GM19452 (cell line): Measurements from ENCODE around the gene COL8A1.

ENCODE experiments used
- ATAC-seq: cut with Tn5 transposase; IDR thresholded peaks from one replicate; pipeline ENCODE4 v1.9.1; 2021; ENCODE audit not compliant: unreplicated experiment

COL8A1 gene

DNA sequence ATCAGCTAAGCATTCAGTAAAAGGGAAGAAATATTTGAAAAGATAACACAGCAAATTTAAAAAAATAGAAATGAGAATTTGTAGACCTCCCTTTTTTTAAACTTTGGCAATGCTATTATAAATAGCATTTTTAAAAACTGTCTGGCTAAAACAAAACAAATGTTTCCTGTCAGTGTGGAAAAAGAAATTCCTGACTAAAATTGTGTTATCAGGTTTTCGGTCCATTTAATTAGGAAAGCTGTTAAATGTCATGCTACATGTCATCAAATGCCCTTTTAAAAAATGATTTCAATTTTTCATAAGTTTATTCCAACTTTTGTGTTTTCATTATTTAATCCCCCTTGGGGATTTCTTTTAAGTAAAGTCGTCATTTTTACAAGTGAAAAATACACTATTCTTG, 29.6 kb downstream of the COL8A1 start:
- no peak for ATAC-seq

DNA sequence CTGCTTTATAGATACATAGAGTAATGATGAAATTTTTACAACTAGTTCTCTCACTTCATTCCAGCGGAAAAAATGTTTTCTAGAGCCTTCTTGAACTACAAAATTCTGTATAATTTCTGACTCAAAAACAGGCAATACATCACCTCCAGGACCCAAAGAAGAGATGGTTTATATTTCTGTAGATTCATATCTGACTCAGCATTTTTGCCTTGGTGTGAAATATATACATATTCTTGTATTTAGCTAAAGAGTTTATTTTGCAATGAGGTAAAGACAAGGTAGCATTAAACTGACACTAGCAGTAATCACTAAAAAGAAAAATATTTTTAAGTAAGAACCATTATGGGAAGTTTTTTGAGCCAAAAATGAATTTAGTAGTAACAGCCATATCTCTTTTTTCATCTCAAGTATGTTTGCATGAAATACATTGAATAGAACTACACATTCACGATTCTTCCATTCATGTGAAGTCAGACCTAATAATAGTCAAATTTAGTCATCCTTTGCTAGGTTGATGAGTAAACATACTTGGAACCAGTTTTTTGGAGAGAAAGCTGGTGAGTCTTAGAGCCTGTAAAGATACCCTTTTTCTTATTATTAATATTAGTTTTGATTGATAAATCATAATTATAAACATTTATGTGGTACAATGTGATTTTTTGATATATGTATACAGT, 31.6 kb downstream of the COL8A1 start:
- ATAC-seq: no peak

DNA sequence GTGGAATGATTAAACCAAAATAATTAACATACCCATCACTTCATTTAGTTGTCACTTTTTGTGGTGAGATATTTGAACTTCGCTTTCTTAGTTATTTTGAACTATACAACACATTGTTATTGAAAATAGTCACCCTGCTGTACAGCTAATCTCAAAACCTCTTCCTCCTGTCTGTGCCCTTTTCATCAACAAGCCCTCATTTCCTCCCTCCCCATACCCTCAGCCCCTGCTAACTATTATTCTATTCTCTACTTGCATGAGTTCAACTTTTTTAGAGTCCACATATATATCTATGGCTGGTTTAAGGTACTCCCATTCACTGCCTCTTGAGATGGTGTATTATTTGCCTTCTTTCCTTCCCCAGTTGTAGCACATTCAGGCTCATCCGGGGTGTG, 32.2 kb downstream of the COL8A1 start:
- no peak for ATAC-seq

DNA sequence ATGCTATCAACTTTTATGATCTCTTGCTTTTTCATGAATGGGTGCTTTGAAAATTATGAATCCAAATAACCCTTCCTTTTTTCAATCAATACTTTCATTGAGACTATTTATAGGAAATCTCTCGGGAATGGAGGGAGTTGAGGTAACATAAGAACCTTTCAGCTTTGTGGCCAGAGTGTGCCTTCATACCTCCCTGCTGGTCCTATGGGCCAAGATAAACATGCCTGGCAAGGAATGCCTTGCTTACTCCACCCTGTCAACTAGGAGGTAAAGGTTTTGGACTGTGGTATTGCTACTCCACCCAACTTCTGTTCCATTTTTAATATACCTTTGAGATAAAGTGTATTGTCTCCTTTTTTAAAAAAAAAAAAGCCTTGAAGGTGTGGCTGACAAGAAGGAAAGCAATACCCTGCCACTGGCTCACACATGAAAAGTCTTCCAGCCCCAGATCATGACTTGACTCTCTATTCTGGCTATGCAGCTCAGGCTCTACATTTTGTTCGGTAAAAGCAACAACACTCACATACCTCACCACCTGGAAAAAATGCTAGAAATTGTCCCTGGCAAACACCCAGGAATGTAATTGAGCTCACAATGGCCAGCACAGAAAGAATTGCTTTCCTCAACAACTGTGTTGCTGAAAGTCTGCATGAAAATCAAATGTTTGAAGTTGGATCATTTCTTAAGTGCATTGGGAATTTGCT, 35.8 kb downstream of the COL8A1 start:
- ATAC-seq: no peak

DNA sequence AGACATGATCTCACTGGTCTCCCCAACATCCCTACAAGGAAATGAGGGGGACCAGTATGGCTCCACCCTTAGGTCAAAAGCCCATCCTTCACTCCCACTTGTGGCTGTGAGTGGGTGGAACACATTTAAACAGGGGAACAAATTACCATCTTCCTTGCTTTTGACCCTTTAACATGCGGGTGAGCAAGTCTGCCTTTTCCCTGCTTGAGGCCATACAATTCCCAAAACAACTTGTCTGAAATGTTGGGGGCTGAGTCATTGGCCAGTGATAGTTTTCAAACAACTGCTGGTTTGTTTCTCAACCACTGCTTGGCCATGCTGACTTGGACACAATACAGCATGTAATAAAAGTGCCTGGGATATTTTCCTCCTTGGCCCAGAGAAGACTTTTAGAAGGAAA, 39.6 kb downstream of the COL8A1 start:
- ATAC-seq: no peak

DNA sequence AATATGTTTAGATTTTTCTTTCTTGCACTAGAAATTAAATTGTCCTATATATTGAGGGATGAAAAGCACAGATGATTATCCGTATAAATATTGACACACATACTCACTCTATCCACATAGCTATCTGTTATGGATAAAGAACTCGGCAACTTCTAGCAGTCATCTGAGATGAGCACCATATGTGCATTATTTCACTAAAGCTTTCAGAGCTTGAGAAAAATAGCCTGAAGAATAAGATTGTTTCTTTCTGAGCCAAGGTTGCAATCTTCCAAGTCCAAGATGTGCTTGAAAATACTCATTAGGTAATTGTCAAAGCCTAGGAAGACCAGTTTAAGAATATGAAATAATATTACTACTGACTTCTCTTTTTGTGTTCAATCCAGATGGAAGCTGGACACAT, 40.5 kb downstream of the COL8A1 start:
- no peak for ATAC-seq

DNA sequence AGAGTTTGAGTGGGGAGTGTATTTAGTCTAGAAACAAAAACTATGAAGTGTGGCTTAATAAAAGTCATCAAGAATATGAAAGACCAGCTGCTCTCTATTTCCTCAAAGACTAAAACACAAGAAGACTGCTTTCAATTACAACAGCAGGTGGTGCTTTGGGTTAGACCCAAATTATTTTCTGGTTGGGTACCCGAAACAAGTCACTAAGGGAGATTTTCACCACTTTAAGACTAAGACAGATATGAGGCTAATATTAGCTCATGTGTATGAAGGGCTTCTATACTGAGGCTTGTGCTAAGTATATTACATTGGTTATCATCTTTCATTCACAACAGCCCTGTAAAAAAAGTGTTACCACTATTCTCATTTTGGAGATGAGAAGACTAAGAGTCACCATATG, 43.1 kb downstream of the COL8A1 start:
- no peak for ATAC-seq

DNA sequence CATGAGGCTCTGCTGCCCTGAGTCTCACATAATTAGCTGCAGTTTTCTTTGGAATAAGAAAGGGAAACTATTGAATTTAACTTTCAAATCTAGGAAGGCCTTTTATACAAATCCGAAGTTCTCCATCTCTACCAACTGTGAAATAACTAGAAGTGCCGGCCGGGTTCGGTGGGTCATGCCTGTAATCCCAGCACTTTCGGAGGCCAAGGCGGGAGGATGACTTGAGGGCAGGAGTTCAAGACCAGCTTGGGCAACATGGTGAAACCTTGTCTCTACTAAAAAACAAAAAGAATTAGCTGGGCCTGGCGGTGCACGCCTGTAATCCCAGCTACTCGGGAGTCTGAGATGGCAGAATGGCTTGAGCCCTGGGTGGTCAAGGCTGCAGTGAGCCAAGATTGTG, 43.6 kb downstream of the COL8A1 start:
- no peak for ATAC-seq

DNA sequence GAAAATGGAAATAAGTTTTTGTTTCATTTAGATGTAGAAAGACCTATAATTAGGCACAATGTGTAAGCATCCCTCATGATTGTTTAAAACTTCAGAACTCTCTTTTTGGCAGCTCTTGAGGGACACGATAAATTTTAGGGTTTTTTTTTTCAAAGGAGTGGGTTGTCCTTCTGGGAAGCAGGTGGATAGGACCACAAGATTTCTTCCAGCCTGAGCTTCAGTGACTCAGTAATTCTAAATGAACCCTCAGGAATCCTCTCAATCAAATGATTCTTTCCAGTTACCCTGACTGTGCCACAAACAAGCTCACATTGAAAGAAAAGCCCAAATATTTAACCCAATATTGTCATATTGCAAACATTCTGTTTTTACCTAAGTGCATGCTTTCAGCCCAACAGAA, 45.1 kb downstream of the COL8A1 start:
- no peak for ATAC-seq

DNA sequence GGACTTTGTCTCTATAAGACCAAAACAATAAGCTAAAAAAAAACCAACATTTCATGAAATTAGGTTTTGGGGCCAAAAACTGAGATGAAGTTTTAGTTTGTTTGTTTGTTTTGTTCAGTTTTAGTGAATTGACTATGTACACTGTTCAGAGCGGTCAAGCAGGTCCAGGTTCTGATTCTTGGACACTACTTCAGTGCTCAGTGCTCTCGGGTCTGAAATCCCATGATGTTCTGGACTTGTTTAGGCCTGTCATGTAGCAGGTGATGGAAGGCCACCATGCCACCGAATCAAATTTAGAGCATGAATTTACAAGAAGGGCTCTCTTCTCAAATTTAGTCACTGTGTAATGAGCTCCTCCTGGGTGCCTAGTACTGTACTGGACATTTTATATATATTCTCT, 45.5 kb downstream of the COL8A1 start:
- no peak for ATAC-seq

DNA sequence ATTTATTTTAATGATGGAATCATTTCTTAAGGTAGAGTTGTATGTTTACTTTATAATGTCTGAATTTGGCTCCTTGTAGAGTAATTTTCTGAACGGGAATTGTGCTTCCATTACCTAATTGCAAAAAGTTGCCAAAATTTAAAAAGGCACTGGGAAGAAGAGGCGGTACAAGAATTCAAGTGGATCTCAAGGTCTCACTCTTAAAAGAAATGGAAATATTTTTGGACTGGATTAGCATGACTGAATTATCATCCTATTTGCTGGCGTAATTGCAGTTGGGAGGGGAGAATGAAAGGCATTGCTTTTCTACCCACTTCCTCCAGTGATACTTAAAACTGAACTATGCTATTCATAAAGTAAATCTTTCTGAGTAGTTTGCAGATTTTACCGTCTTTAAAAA, 46.2 kb downstream of the COL8A1 start:
- ATAC-seq: no peak

DNA sequence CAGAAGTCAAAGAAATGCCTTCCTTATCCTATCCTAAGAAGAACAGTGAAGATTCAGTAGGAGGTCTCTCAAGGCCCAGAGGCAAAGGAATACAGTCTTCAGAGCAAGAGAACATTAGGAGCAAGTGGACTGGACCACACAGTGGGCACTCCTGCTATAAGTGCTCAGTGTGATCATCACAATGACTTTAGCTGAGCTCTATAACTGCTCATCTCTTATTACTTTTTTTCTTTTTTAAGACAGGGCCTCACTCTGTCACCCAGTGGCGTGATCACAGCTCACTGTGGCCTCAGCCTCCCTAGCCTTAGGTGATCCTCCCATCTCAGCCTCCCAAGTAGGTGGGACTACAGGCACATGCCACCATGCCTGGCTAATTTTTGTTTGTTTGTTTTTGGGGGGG, 48.1 kb downstream of the COL8A1 start:
- ATAC-seq: no peak

DNA sequence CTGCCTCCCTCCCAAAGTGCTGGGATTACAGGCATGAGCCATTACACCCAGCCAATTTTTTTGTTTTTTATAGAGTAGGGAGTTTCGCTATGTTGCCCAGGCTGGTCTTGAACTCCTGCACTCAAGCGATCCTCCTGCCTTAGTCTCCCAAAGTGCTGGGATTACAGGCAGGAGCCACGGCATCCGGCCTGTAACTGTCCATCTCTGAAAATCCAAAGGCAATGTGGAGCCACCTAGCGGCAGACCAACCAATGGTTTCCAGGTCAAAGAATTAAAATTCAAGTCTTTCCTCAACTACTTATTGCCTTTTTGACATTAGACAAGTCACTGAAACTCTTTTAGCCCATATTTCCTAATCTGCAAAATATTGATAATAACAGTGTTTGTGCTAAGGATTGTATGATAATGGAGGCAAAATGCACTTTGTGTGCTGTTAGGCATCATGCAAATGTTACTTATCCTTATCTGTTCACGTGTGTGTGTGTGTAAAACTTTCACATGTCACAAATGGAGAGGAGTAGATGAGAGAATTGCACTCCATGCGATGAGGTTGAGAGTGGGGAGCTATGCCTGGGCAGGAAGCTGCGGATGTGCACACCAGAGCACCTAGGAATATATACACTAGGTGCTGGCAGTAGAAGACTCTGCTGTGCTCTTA, 48.7 kb downstream of the COL8A1 start:
- ATAC-seq: peak; percentile 75

DNA sequence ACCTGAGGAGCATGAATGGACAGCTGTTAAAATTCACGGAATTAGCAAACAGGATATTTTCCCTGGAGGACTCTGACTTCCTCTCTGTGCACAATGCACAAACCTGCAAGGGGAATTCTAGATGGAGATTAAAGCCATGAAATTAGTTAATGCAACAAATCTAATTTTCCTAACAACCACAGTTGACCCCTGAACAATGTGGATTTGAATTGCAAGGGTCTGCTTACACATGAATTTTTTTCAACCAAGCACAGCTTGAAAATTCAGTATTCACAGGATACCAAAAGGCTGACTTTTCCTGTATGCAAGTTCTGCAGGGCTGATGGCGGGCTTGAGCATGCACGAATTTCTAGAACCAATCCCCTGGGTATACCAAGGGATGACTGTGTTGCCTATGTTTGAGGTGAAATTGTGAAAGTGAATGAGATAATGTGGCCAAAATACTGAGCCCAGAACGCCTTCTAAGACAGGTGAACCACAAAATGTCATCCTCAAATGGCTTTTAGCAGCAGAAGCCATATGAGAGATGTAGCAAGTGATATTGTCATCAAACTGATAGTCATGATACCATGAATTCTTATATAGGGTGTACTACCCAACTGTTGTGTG, 52.5 kb downstream of the COL8A1 start:
- ATAC-seq: no peak

DNA sequence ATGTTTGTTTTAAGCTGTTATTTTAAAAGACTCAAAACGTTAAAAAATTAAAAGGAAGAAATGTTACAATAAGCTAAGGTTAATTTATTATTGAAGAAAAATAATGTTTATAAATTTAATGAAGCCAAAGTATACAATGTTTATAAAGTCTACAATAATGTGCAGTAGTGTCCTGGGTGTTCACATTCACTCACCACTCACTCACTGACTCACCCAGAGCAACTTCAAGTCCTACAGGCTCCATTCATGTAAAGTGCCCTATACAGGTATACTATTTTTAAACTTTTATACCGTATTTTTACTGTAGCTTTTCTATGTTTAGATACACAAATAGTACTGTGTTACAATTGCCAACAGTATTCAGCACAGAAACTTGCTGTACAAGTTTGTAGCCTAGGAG, 55.2 kb downstream of the COL8A1 start:
- no peak for ATAC-seq

DNA sequence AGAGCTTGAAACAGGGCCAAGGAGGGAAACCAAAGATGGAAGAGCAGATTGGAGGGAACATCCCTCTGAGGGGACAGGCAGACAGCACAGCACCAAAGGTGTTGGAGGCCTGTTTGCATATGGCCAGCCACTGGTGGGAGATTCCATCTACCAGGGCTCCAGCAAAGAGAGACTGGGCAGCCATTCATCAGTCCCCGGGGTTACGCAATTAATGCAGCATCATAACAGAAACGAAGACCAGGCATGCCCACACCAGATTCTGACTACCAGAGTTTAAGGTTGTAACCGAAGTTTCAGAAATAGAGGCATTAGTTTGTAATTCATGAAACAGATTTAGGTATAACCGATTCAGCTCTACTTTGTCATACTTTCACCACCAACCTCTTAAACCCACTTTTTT, 58.1 kb downstream of the COL8A1 start:
- no peak for ATAC-seq

DNA sequence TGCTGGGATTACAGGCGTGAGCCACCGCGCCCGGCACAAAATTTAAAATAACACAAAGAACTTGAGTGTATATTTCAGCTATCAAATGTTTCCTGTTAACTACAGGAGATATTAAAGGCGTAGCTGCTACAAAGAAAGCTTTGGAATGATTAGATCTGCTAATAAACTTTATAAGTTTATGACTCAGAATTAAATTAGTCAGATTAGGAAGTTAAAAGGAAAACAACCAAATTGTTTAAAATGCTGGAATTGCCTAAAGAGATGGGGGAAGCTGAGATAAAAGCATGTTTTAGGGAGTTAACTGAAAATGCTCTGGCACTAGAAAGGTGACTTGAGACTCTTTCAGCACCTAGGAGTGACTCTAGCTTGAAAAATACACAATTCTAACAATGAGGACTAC, 58.9 kb downstream of the COL8A1 start:
- ATAC-seq: no peak

DNA sequence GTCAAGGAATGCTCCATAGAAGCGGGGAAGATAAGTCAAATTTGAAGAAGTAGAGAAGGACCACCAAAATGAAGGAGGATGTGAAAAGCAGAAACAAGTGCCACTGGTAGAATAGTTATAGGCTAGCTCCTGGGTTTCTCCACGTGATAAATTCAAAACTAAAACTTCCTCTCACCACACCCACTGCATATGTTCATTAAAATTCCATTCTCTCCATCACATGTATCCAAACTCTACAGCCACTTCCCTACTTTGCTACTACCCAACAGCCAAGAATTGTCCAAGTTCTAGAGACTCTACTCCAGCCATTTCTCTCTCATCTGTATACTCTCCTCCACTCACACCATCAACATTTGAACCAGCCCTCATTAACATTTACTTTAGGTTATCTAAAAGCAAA, 60.5 kb downstream of the COL8A1 start:
- no peak for ATAC-seq

DNA sequence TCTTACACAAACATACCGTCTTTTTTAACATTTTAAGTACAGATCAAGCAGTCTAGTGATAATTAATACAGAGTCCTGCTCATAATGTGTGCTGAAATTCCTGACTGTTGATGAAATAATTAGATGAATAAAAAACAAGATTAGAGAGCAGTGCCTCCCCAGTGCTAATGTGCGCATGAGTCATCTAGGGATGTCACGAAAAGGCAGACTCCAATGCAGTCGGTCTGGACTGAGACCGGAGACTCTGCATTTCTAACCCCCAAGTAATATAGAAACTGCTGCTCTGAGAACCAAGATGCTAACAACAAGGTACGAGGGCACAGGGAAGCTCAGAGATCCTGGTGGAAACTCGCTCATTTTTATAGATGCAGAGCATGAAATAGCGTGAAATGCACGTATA, 61.4 kb downstream of the COL8A1 start:
- no peak for ATAC-seq

DNA sequence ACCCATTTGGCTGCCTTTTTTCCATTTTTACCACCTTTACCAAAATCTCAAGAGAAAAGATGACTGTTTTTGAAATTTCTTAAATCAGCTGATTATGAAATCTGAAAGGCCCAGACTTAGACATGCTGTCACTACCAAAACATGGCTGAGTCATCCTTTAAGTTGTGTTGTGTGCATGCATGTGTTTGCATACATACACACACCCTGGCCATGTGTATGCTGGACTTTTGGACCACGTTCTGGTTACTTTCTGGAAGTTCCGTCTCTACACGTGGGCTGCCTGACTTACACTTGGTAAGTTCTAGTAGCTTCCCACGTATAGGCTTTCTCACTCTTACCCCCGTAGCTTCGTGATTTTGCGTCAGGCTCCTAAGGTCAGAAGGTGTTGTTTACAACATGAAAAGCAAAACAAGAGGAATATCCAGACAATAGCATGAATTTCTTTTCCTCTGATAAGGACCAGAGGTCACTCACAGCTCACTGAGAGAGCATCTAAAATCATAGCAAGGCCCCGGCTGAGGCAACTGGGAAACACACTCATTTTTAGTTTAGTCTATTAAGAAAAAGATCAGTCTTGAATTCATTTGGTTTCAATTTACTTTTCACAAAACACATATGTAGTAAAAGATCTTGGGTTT, 62.4 kb downstream of the COL8A1 start:
- ATAC-seq: no peak
